Fibroblast of the aortic adventitia (primary cell): Measurements from ENCODE around the gene PCED1B. TPM values are rescaled to one million over a fixed set of nuclear protein-coding genes. Genes with fewer than 3 reads are reported as not detected.
"Not testable (repeated sequence)": the region's sequence is repeated elsewhere in the genome, so short reads cannot be mapped to it uniquely, and the experiment has no call there.

Experiments used
- DNase-seq: peaks from one replicate; pipeline ENCODE4 v3.0.0-alpha.2; 2010; ENCODE audit warnings: low read depth
- H3K4me3 ChIP-seq: 2 replicates; pipeline ENCODE4 v1.5.1; 2011; ENCODE audit warnings: low read depth, mild to moderate bottlenecking, control low read depth, low read length, moderate library complexity
- CTCF ChIP-seq: IDR thresholded peaks from 2 replicates; pipeline ENCODE4 v1.5.1; 2011; ENCODE audit warnings: mild to moderate bottlenecking, low read length, control low read depth, inconsistent platforms; ENCODE audit not compliant: insufficient read depth
- total RNA-seq: library from RNA; depleted of rRNA; stranded (reverse); fragments of >200 nt; gene quantifications from 2 replicates; pipeline ENCODE4 v1.2.3, GENCODE V29; 2012; ENCODE audit warnings: low replicate concordance

Gene PCED1B
- total RNA-seq, 1 donor: 0.27 TPM

DNA sequence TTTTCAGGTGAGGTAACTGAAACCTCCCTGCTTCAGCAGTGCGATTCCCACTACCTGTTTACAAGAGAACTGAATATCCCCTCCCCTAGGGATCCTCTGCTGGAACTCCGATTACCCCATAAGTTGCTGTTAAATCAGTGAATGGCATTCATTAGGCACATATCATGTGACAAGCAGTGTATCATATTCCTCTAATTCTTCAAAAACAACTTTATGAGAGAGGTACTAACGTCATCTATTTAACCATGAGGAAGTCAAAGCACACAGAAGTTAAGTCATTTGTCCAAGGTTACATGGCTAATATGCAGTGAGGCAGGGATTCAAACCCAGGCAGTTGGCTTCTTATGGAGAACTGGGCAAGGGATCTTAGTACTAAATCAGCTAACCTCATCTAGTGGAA lies 43.9 kb upstream of the PCED1B start:
- DNase-seq: no peak
- TF ChIP-seq CTCF: no peak

GRCh38 chr12:47038270-47038748 lies 41.1 kb upstream of the PCED1B start:
- TF ChIP-seq CTCF: no peak
- no peak overlapping the region for H3K4me3 ChIP-seq
- DNase-seq: no peak

More for the DNA sequence above, 43.9 kb upstream of the PCED1B start:
- no peak overlapping the region for H3K4me3 ChIP-seq

DNA sequence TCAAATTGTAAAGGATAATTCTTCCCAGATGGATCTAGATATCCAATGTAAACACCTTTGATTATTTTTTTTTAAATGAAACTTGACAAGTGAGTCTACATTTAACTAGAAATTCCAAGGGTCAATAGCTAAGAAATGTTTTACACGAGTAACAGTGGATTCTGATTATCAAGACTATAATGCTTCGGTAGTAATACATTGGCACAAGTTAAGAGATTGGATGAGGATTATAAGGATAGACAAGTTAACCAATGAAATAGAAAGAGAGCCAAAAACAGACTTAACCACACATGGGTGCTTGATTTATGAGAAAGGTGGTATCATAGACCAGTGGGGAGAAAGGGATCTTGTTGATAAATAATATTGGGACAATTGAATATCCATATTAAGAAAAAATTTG lies 40.3 kb upstream of the PCED1B start:
- DNase-seq: no peak
- no peak overlapping the region for H3K4me3 ChIP-seq
- no peak for TF ChIP-seq CTCF

DNA sequence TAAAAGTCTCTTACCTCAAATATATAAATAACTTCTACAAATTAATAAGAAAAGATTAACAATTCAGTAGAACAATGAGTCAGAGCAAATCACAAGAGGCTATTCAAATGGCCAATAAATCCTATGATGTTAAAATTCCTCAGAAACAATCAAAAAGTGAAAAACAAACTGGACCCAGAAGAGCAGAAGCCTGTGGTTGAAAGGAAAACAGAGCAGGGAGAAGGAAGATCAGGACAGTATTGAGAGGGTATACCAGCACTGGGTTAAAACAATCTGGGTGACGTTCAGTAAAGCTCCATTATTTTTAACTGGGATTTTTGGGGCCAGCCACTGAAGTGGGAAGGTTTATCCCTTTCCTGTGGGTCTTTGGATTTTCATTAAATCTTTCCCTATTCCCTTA lies 39.7 kb upstream of the PCED1B start:
- no peak for DNase-seq
- H3K4me3 ChIP-seq: no peak overlapping the region
- TF ChIP-seq CTCF: no peak

DNA sequence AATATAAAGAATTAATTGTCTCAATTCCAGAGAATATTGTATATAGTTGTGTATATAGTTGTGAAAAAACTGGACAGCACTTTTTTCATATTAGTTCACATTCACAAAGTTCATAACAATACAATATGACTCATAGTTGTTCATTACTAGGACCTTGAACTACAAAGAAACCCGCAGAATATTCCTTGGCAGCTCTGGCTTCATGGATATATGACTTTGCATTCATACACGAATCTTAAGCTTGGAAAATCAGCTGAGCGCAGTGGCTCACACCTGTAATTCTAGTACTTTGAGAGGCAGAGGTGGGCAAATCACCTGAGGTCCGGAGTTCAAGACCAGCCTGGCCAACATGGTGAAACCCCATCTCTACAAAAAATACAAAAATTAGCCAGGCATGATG lies 38.1 kb upstream of the PCED1B start:
- H3K4me3 ChIP-seq: no peak overlapping the region
- no peak for TF ChIP-seq CTCF
- no peak for DNase-seq

- TF ChIP-seq CTCF: no peak
- no peak for DNase-seq
These were observed 30.9 kb upstream of the PCED1B start for GRCh38 chr12:47048541-47048940.

GRCh38 chr12:47051291-47051690 lies 28.1 kb upstream of the PCED1B start:
- H3K4me3 ChIP-seq: not testable (repeated sequence)

More at GRCh38 chr12:47048541-47048940, 30.9 kb upstream of the PCED1B start:
- H3K4me3 ChIP-seq: no peak overlapping the region

More at GRCh38 chr12:47051291-47051690, 28.1 kb upstream of the PCED1B start:
- not testable (repeated sequence) for DNase-seq
